Activated CD8-positive, alpha-beta memory T cell treated with anti-CD3 and anti-CD28 coated beads, Interleukin-2, amount 50 U/mL, for 24 hours (primary cell): ENCODE data around the gene WWC2.
"Not testable (repeated sequence)": the region's sequence is repeated elsewhere in the genome, so short reads cannot be mapped to it uniquely, and the experiment has no call there.

ENCODE experiments used
- DNase-seq: peaks from one replicate; pipeline ENCODE4 v3.0.0-alpha.2; 2020; ENCODE audit errors: extremely low read depth

WWC2 gene

DNA sequence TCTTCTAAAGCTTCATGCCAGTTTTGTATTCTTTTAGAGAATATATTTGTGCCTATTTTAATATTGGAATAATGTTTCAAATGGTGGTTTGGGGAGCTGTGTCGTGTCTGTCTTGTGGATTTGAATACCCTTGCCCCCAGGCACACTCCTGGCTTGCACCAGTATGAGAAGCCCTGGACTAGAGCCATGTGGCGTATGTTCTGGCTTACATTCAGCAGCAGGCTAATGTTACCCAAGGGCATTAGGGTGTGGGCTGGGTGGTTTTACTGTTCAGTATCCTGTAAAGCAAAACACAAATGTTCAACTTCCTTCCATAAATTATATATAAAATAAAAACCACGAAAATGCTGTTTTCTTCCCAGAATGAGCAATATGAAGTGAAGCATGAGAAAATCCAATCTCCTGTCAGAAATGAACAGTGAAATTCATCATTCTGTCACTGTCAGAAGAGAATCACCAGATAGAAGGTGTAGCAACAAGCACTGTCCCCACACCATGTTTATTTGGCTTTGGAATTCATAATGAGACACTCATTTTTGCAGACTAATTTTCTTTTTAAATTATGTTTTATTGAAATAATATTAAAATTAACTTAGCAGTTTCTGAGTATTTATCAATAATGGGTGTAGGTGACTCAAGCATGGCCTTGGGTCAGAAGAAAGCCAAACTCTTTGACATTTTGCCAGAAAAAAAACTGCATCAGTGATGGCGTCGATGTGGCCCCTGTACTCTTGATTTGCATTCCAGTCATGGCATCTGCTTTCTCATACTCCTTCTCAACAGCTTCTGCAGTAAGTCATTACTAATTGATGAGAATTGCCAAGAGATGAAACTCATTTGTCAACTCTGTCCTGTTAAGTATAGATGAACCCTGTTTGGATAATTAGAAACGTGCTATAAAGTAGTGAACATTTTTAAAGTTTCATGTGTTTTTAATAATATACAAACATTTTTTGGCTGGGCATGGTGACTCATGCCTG lies 43.8 kb downstream of the WWC2 start:
- DNase-seq, result no peak

DNA sequence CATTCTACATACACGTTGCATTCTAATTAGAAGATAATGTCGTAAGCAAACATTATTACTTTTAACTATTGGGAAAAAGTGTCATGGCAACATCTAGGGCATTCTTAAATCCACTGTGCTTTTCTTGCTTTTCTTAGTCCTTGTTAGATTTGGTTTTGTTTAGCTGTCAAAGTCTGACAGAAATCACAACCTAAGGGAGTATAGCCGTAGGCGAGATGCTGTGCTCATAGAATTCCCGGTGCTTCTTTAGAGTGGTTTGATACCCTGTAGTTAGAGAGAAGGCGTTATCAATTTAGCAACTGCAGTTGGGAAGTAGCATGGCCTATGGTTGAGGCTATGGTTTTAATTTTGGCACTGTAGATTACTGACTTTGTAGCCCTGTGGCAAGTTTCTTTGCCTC lies 45.7 kb downstream of the WWC2 start:
- DNase-seq, result no peak

DNA sequence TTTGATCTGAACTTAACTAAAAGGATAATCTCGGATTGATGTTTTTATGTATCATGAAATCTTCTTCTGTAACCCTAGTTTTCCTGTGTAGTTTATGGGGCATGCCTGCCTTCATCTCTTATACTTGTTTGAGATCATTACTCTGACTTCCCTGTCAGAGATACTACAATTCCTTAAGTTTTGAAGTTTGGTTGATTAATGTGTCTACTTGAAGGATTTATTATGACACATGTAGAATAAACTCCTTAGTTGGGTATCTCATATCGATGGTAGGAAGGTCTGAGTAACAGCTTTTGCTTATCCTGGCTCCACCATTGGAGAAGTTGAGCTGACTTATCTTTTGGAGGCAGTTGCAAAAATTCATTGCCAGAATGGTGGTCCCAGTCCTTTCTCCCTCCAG lies 46.7 kb downstream of the WWC2 start:
- no peak for DNase-seq

DNA sequence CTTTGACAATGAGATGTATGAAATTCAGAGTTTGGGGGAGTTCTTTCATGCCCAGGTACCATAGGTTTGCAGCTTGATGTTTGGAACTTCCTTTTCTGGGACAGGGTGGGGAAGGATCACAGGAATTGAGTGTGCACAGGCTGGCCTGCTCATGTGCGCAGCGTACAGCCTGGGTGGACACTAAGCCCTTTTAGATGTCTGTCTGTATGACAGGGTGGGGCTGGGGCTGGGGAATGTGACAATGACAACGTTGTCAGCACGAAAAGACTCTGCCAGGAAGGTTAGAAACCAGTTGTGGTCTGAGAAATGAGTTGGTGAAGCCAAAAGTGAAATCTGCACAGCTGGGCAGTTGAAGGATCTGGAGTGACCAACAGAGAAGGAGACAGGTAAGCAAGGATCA lies 47.4 kb downstream of the WWC2 start:
- DNase-seq, result no peak

DNA sequence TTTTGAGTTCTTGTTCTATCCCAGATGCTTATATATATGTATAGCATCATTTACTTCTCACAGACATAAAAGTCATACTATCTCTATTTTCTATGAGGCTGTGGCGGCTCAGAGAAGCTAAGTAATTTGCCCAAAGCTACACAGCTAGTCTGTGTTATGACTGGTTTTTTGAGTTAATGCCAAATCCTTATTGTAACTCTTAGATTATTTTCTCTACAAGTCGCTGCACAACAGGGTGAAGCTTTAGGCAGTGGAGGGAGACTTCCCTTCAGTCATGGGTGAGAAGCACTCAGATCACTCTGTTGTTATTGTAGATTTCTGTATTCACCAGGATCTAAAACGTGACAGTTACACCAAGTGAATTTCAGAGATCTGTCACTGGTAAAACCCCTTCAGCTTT lies 48.1 kb downstream of the WWC2 start:
- no peak for DNase-seq

DNA sequence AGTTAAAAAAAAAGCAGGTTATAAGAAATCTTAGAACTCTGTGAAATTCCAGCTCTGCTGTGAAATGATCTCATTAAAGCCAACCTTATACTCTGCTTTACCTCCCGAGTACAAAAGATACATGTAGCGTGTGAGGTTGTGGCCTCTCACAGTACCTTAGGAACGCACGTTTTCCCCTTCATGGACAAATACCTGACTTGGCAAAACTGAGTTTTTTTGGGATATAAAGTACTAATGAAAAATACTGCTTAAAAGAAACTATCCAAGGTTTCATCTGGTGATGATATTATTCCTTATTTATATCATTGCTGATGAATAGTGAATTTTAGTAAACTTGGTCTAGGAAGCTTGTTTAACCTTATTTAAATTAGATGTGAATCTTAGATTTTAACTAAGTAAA lies 48.9 kb downstream of the WWC2 start:
- no peak for DNase-seq

DNA sequence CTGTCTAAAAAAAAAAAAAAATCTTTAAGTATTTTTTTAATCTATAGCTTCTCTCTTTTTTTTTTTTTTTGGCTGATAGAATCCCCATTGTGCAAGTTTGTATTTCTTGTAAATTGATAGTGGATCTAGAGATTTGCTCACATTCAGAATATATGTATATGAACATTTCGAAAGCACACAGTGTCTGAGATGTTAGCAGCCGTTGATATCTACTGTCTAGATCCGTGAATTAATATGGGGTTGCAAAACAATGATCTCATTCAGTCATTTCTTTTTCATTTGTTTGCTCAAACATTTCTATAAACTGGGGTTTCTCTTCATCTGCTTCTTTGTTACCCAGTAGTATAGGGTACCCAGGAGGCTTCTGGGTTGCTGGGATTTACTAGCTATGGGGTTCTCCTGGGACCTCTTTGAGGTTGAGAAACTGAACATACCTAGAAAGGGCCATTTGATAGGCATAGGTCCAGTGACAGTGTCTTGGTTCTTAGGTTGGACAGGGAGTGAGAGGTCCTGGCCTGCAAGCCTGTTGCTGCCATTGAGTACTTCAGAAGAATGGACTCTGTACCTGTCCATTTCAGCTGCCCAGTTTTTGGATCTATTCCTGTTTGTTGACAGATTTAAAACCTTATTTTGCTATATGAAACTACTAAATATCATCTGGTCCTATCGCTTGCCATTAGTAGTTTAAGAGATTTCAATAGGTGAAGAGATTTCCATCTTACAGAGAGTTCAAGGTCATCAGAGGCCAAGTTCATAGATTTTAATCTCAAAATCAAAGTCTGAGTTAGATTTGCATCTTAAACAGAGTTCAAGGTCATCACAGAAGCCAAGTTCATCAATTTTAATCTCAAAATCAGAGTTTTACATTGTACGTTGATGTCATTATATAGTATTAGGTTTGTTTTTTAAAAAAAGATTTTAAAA lies 50.8 kb downstream of the WWC2 start:
- no peak for DNase-seq

DNA sequence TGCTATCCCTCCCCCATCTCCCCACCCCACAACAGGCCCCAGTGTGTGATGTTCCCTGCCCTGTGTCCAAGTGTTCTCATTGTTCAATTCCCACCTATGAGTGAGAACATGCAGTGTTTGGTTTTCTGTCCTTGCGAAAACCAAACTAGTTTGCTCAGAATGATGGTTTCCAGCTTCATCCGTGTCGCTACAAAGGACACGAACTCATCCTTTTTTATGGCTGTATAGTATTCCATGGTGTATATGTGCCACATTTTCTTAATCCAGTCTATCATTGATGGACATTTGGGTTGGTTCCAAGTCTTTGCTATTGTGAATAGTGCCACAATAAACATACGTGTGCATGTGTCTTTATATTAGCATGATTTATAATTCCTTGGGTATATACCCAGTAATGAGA lies 51.6 kb downstream of the WWC2 start:
- DNase-seq, result not testable (repeated sequence)

DNA sequence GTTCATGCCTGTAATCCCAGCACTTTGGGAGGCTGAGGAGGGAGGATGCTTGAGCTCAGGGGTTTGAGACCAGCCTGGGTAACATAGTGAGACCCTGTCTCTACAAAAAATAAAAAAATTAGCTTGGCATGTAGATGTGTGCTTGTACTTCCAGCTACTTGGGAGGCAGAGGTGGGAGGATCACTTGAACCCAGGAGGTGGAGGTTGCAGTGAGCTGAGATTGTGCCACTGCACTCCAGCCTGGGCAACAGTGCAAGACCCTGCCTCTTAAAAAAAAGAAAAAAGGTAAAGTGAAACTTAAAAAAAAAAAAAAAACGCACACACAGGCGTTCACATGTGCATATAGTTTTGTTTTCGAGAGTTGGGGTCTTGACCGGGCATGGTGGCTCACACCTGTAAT lies 53.2 kb downstream of the WWC2 start:
- not testable (repeated sequence) for DNase-seq

DNA sequence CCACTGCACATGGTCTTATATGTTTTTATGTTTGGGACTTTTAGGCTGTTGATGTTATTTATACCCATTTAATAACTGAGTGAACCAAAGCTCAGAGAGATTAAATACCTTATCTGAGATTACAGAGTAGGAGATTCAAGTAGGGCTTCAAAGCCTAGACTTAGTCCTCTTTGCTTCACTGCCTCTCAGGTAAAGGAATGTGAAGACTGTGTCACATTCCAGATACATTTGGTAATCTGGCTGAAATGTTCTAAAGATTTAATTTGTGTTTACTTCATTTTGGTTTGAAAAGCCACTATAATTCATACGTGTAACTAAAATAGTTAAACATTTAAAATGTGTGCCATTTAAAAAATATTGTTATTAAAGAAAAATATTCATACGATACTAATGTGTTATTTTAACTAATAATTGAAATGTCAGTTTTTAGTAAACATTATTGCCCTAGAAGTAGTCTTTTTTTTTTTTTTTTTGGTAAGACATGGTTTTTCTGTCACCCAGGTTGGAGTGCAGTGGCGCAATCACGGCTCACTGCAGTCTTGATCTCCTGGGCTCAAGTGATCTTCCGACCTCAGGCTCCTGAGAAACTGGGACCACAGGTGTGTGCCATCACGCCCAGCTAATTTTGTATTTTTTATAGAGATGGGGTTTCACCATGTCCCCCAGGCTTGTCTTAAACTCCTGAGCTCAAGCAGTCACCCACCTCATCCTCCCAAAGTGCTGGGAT lies 54.3 kb downstream of the WWC2 start:
- DNase-seq, result no peak

DNA sequence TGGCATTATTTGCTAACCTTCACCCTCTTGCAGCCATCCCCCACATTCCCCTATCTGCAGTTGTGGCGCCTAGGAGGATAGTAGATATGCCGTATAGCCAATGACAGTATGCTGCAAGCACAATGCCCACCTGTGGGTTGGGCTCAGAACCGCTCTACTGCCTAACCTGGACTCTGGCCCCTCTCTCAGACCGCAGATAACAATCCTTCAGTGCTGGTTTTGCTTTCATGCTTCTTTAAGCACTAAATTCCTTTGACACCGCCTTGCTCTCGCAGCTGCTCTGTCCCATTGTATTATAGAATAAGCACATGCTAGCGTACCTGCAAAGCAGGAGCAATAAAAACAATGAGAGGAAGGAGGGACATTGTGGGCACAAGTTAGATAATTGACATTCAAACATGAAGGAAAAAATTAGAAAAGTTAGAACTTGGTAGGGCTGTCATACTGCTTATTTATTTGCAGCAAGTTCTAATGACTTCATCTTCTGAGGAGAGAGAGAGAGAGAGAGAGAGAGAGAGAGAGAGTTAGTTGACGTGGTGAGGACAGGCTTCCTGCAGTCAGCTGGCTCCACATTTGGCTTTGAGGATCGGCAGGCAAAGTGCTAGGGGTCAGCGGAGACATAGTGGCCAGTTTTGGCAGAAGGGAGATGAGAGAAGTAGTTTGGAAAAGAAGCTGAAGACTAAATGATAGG lies 55.8 kb downstream of the WWC2 start:
- no peak for DNase-seq

DNA sequence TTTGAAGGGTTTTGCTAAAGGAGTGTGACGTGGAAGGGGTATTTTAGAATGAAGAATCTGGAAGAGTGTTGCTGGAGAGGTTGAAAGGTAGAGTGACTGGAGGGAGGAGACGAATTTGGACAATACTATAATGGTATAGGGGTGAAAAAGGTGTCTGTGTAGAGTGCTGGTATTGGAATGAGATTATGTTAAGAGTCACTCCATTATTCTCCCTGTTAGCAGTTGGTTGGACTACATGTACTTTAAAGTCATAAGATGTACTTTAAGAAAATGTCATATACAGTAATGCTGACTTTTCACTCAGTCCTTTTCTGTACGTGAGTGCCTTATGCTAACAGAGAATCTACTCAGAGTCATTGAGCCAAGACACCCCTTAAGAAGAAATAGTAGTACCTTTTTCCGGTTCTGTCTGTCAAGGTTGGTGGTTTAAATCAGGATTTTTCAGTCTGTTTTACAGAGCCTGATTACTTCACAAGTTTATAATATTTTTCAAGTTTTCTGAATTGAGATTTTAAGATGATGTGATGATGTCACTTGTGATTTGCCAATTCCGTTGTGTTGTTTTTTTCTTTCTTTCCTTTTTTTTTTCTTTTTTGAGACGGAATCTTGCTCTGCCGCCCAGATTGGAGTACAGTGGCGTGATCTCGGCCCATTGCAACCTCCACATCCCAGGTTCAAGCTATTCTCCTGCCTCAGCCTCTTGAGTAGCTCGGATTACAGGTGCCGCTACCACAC lies 56.6 kb downstream of the WWC2 start:
- no peak for DNase-seq

DNA sequence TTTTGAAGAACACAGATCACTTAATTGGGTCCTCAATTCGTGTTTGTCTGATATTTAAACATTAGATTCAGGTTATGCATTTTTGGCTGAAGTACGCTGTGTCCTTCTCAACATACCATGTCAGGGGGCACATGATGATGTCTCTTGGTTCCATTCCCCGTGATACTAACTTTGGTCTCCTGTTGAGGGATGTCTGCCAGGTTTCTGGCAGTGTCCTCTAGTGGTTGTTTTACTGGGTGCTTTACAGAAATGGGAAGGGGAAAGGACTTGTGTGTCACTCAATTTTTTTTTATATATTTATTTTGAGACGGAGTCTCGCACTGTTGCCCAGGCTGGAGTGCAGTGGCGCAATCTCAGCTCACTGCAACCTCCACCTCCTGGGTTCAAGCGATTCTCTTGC lies 58.2 kb downstream of the WWC2 start:
- no peak for DNase-seq

DNA sequence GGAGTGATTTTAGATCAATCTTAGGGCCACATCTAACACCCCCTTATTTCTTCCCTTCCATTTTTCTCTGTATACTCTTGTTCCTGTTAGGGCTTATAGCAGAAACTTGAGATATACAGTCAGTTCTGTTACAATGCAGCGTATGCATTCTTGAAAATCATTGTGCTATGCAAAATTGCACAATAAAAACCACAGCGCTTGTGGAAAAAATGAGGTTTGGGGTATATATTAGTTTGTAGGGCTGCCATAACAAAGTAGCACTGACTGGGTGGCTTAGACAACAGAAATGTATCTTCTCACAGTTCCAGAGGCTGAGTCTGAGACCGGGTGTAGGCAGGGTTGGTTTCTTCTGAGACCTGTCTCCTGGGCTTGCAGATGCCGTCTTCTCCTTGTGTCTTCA lies 59.0 kb downstream of the WWC2 start:
- DNase-seq, result no peak

DNA sequence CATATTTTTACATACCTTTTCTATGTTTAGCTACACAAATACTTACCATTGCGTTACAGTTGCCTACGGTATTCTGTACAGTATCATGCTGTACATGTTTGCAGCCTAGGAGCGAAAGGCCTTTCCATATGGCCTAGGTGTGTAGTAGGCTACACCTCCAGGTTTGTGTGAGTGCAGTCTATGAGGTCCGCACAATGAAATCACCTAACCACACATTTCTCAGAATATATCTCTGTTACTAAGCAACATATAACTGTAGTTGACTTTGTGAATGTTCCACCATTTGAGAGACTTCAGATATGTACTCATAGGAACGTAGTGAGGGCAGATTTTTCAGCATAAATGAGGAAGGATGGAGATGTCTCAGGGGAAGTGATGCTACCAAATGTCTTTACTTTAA lies 62.6 kb downstream of the WWC2 start:
- DNase-seq, result no peak

DNA sequence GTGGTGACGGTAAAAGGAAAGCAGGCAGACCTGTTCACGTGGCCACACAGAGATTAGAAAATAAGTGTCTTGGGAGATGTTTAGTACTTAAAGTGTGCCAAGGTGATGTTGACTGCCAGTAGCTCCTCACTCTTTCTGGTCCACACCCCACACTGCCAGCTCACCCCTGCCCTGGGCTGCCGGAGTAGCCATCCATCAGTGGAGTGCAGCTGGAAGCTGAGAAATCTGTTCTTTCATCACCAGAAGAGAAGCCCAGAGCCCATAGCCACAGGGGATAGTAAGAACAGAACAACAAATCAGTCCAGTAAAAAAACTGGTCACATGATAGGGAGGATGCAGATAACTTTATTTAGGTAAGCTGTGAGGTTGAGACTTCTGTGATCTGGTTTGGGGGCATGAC lies 64.1 kb downstream of the WWC2 start:
- no peak for DNase-seq

DNA sequence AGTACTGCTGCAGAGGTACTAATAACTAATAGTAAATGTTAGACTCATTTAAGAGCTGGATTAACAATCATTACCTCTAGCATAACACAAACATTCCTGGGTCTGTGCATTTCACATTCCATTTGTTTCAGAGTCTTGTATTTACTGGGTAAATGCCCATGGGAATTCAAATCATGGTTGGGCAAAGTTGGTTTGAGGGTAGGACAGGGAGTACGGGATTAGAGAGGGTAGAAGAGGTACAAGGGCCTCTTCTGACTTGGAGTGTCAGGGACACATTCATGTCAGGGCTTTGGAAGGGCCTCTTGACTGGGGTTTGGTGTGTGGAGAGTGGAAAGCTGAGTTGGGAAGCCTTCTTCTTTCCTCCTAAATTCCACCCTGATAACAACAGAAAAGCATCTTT lies 65.9 kb downstream of the WWC2 start:
- DNase-seq, result no peak

DNA sequence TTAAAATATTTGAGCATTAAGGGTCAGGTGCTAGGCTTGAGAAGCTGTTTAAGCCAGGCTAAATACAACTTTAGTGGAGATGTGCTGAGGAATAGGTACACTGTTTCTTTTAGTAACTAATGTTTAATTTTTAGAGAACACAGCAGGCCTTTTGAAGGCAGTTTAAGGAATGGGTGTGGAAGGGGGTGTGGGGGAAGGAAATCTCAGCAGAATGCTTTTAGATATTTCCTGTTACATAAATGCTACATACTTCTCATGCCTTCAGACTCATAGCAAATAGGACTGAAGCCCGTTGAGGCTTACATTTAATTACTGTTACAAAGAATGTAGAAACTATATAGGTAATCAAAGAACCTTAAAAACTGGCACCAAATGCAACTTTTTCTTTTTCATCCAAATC lies 66.3 kb downstream of the WWC2 start:
- no peak for DNase-seq

DNA sequence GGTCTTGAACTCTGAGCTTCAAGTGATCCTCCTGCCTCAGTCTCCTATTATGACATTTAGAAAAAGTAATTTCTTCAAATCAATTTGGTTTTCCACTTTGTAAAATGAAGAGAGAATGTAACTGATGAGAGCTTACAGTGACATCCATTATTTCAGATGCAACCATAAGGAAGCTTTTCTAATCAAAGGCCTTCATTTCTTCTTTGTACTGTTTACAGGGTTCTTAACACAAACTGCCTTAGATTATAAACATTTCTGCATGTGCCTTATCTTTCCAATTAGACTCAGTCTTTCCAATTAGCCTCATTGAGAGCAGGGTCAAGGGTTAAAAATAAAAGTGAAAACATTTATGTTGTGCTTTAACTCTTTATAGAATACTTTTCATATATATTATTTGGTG lies 71.8 kb downstream of the WWC2 start:
- no peak for DNase-seq

DNA sequence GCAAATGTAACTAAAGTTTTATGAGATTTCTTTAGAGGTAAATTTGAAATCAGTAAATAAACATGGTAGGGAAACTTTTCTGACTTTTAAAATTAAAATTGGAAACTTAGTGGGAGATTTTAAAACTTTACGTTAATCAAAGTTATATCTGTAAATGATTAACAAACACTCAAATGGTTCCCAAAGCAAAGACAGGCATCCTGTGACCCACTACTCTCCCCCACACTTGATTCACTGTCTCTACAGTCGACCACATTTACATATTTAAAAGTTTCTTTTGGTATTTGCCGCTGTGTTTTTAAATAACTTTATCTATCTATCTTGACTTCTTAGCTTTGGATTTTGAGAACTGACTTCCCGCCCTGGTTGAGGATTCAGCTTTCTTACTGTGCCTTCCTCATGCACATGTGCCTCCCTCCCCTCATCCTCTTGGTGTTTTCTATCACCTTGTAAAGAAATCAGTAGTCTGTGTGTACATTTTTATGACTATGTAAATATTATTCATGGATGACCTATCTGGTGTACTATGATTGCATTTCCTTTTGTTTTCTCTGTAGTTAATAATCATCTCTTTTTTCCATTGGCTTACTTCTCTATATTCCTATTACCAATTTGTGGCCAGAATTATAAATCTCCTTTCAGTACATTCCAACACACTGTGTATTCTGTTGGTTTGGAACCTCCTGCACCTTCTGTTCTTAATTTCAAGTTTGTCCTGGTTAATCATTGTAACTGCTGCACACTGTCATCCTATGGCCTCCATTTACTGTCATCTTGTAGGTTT lies 72.6 kb downstream of the WWC2 start:
- DNase-seq, result no peak
